ENCODE data around the gene ARPP19. TPM values are rescaled to one million over a fixed set of nuclear protein-coding genes. Genes with fewer than 3 reads are reported as not detected.

Gene ARPP19
- total and polyA plus RNA-seq, 10 of the 15 experiments (the other 5 are each of a cell fraction or from before 2014, with no cell fraction given), result 77.2 to 167 (median 121) TPM

GRCh38 chr15:52615302-52615701 is 46.5 kb upstream of the ARPP19 start:
- TF ChIP-seq CTCF (IDR thresholded peaks at IDR 0.05 in 2 of 3, conservative IDR thresholded peaks at IDR 0.05 in 1 of 3; ENCODE audit: control insufficient read depth in 2 of 3, extremely low read depth in 1 of 3, insufficient read depth in 1 of 3, low read depth in 3 of 3, low read length in 3 of 3) (no peak), PAX8 (IDR thresholded peaks at IDR 0.05) (no peak), KAT2A (conservative IDR thresholded peaks at IDR 0.05; ENCODE audit: control insufficient read depth, low read depth, low read length) (no peak), PML (IDR thresholded peaks at IDR 0.05; ENCODE audit: low read length) (no peak), CBFB (IDR thresholded peaks at IDR 0.05; ENCODE audit: low read depth) (no peak), ZBTB11 (CRISPR knock-in tag; IDR thresholded peaks at IDR 0.05) (no peak), BRCA1 (IDR thresholded peaks at IDR 0.05; ENCODE audit: low read depth, low read length) (no peak), CHD2 (IDR thresholded peaks at IDR 0.05; ENCODE audit: borderline replicate concordance, low read depth, low read length) (no peak), TBL1XR1 (IDR thresholded peaks at IDR 0.05; ENCODE audit: low read depth, low read length) (no peak), IRF4 (IDR thresholded peaks at IDR 0.05; ENCODE audit: low read depth, low read length) (no peak), SREBF1 (IDR thresholded peaks at IDR 0.05; ENCODE audit: low read length) (no peak)
- intact Hi-C loops (cut with micrococcal nuclease; ENCODE audit: unreplicated experiment) (no loop called here), in situ Hi-C loops (cut with MboI) (no loop called here)
- Histone ChIP-seq H3K27me3 (replicated peaks in 1 of 2; ENCODE audit: control insufficient read depth in 2 of 2, insufficient read depth in 2 of 2, low read length in 1 of 2) (no peaks in the 10 kb centered on the region), H3K9ac (ENCODE audit: control insufficient read depth, insufficient read depth, low read length) (no peak overlapping the region), H3K4me3 (no peak overlapping the region), H3K9me3 (replicated peaks; ENCODE audit: control insufficient read depth, insufficient read depth, low read length) (no peaks in the 10 kb centered on the region), H4K20me1 (ENCODE audit: control insufficient read depth, insufficient read depth) (no peaks in the 10 kb centered on the region), H2AFZ (ENCODE audit: control insufficient read depth, low read depth, low read length) (no peak overlapping the region), H3K4me1 (ENCODE audit: control insufficient read depth, insufficient read depth, low read length) (no peaks in the 10 kb centered on the region), H3K36me3 (ENCODE audit: control insufficient read depth in 2 of 2, insufficient read depth in 2 of 2, low read length in 1 of 2) (peaks cover 0 to 15% of the 10 kb centered on the region in 2 experiments; a peak in 2 of 4 replicates), H3K4me2 (ENCODE audit: control insufficient read depth, insufficient read depth) (no peak overlapping the region), H3K79me2 (ENCODE audit: control insufficient read depth, insufficient read depth, low read length) (no peaks in the 10 kb centered on the region), H3K27ac (ENCODE audit: control insufficient read depth, insufficient read depth) (no peak overlapping the region)
- ChIA-PET POLR2A (no interaction called here), CTCF (interaction anchor here (0.6 to 0.7 kb wide), 3 partner anchors 42 to 703 kb away, joined by 3 read pairs; no protein-coding TSS in a partner anchor), RAD21 (ENCODE audit: unreplicated experiment) (no interaction called here), SMC1A (ENCODE audit: uncharacterized antibody, unreplicated experiment) (interaction anchor here (1.5 kb wide), 1 partner anchor 9 kb away, joined by 9 read pairs; no protein-coding TSS in a partner anchor)
- BruUV-seq (replicated peaks), result no TSS peak
- WGBS (ENCODE audit: insufficient coverage, insufficient replicate concordance, low lambda C conversion rate, missing lambda C conversion rate), result 94% methylated on average over 2 of the region's 2 CpGs
- DNase-seq (ENCODE audit: low read depth, low spot score) (no peak), ATAC-seq (no peak), FAIRE-seq (no peak)

Data from GM12878 (cell line).